WI38 (cell line): ENCODE data around the gene LGALS3BP.

Source experiments
- H3K4me3 ChIP-seq: 2 replicates; pipeline ENCODE4 v1.5.1; 2011; ENCODE audit warnings: low read depth, mild to moderate bottlenecking, control low read depth, low read length
- TF ChIP-seq, protein P1 (sequence below): IDR thresholded peaks from 2 replicates; pipeline ENCODE4 v1.5.1; 2012; ENCODE audit warnings: low read depth, mild to moderate bottlenecking, control low read depth, low read length

The LGALS3BP gene

DNA sequence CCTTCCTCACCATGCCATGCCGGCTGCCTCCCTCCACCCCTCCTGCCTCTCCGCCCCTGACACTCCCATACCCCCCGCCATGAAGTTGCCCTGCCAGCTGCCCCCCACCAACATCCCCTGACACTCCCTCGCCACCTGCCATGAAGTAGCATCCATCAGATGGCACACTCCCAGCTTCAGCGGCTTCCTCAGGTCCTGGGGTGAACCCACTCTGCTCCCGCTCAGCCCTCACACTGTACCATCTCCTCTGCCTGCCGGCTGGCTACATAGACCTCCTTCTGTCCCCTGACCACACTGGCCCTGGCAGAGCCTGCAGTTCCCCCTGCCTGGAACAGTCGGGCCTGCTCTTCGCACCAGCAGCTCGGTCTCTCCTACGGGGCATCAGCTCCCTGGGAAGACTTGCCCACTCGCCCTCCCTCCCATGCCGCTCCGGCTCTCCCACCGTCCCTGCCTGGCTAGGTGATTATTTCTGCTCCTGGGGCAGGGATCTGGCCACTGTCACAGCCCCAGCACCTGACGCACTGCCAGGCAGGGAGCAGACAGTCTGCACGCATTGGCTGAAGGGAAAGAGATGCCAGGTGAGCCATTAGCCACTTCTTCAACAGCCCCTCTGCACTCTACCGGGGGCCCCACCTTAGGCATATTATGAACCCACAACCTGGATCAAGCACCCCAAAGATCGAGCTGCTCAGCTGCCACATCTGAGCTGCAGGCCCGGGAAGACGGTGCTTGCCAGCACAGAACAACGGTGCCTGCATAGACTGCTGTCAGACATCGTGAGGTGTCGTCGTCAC is 20.9 kb upstream of the LGALS3BP start:
- H3K4me3 ChIP-seq: no peak overlapping the region
- TF ChIP-seq, protein P1, sequence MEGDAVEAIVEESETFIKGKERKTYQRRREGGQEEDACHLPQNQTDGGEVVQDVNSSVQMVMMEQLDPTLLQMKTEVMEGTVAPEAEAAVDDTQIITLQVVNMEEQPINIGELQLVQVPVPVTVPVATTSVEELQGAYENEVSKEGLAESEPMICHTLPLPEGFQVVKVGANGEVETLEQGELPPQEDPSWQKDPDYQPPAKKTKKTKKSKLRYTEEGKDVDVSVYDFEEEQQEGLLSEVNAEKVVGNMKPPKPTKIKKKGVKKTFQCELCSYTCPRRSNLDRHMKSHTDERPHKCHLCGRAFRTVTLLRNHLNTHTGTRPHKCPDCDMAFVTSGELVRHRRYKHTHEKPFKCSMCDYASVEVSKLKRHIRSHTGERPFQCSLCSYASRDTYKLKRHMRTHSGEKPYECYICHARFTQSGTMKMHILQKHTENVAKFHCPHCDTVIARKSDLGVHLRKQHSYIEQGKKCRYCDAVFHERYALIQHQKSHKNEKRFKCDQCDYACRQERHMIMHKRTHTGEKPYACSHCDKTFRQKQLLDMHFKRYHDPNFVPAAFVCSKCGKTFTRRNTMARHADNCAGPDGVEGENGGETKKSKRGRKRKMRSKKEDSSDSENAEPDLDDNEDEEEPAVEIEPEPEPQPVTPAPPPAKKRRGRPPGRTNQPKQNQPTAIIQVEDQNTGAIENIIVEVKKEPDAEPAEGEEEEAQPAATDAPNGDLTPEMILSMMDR: no peak

DNA sequence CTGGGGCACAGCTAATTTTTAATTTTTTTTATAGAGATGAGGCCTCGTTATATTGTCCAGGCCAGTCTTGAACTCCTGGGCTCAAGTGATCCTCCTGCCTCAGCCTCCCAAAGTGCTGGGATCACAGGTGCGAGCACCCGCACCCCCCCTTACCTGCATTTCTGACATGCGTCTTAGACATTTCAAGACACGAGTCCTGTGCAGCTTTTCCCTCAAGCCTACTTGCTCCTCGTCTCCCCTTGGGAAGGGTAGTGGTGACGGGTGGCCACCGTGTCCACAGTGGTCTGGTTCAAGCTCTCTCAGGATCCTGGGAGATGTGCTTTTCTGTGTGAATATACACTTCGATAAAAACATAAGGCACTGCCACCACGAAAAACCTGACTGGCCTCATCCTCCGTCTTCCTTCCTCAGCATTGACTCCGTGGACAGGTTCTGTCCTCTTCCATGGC is 20.2 kb upstream of the LGALS3BP start:
- no peak overlapping the region for H3K4me3 ChIP-seq
- TF ChIP-seq, protein P1: no peak

DNA sequence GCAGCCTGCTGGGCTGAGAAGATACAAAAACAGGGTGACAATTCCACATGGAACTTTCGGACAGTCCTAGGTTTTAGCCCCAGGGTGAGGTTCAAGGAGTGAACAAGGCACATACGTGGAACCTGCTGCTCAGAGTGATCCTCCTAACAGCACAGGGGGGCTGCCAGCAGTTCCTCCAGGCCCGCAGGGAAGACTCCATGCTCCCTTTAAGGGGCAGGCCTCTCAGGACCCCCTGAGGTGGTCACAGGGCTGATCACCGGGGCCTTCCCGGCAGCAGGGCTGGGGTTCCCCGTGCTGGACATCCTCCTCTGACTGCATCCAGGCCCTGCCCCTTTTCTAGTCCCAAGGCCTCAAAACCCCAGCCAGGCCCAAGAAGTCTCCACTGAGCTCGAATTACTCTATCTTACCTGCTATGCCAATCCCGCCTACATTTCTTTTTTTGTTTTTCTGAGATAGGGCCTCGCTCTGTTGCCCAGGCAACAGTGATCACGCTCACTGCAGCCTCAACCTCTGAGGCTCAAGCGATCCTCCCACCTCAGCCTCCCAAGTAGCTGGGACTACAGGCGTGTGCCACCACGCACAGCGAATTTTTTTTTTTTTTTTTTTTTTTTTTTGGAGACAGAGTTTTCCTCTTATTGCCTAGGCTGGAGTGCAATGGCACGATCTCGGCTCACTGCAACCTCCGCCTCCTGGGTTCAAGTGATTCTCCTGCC is 19.5 kb upstream of the LGALS3BP start:
- TF ChIP-seq, protein P1: no peak
- no peak overlapping the region for H3K4me3 ChIP-seq

DNA sequence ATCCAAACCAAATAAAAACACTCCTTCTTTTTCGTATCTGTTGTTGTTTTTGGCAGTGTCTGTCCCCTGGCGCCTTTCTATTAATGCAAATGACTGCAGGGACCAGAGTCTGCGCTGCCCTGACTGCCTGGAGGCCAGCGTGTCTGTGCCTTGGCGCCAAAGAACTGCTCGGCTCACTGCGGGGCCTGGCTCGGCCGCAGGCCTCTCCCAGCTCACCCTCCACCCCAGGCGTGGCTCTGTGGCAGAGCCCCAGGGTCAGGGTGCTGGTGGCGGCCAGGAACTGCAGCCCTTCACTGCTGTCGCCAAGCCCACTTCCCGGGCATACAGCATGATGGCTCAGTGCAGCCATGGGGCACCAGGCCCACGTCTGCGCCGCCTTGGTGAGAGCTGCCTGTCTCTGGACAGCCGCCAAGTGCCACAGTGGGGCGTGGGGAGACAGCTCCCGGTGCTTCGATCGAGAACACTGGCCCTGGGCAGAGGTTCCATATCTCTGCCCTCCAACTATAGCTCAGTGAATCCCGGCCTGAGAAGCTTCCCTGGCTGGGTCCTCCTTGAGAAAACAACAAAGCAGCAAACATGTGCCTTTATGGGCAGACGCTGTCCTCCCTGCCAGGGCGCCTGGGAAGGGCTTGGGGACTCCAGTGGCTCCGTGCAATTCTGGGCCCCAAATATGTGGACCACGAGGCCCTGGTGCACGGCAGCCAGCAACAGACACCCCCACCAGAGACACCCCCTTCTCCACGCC is 18.8 kb upstream of the LGALS3BP start:
- TF ChIP-seq, protein P1: no peak
- H3K4me3 ChIP-seq: no peak overlapping the region

DNA sequence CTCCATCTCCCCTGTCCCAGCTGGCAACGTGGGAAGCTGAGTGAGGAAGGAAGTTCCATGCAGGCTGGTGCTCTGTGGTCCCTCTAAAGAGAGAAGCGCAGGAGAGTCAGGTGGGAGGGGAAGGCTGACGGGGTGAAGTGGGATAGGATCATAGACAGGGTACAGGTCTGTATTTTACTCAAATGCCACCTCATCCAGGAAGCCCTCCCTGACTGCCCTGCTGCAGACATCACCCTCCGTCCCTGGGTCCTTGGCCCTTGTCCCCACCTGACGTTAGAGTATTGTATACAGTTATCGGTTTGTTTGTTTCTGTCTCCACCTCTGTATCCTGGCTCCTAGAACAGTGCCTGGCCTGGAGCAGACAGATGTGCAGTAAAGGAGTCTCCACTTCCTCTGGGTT is 18.2 kb upstream of the LGALS3BP start:
- H3K4me3 ChIP-seq: no peak overlapping the region
- TF ChIP-seq, protein P1: no peak

DNA sequence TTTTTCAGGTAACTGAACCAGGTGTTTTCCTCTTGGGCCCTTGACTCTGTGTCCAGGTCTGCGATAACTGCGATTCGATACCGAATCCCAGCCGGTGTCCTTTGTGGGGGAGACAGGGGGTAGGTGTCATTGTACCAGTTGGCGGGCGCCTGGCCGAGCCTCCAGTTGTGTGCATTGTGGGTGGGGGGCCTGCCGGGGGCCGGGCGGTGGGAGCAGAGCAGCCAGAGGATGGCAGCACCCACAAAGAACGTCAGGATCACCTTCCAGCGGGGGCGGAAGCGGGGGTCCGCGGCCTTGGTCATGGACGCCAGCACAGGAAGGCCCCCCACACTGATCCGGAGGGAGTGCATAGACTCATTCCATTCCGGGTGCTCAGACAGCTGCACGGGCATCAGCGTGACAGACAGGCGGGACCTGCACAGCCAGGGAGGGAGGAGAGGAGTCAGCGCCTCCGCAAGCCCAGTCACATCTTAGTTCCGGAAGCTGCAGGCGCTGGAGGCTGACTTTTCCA is 17.6 kb upstream of the LGALS3BP start:
- TF ChIP-seq, protein P1: no peak

DNA sequence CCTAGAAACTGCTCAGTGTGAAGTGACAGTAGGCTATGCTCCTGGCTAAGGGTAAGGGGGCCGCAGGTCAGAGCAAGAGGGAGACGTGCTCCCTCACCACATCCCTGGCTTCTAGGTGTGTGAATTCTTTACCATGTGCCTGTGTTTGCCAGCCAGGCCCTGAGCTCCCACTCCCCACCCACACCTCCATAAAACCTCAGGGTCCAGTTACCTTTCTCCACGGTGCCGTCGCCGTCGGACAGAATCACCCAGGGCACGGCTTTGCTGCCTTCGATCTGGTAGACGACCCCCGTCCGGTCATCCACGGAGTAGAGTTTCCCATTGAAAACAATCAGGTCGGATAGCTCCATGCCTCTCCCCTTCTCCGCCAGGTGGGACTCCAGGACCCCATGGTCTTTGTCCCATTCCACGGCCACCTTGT is 17.1 kb upstream of the LGALS3BP start:
- H3K4me3 ChIP-seq: no peak overlapping the region
- TF ChIP-seq, protein P1: no peak

More for the DNA sequence above, 17.6 kb upstream of the LGALS3BP start:
- H3K4me3 ChIP-seq: no peak overlapping the region
